GM12892 (cell line): ENCODE data around the gene ATRNL1.

ENCODE experiments used
- POLR2A ChIP-seq: IDR thresholded peaks from 2 replicates; pipeline ENCODE4 v1.6.1; 2011; ENCODE audit warnings: low read depth, low read length, control low read depth
- POLR2AphosphoS5 ChIP-seq: IDR thresholded peaks from 2 replicates; pipeline ENCODE4 v1.6.1; 2011; ENCODE audit warnings: low read depth, low read length, control low read depth
- TAF1 ChIP-seq: IDR thresholded peaks from 2 replicates; pipeline ENCODE4 v1.6.1; 2011; ENCODE audit warnings: low read depth, mild to moderate bottlenecking, control low read depth, low read length, borderline replicate concordance

- no peak for TF ChIP-seq POLR2A
- no peak for TF ChIP-seq POLR2AphosphoS5
- TF ChIP-seq TAF1 = no peak
Measured at GRCh38 chr10:115272482-115272881, 179.3 kb downstream of the ATRNL1 start.
